ENCODE results near the gene LUC7L.

DNA sequence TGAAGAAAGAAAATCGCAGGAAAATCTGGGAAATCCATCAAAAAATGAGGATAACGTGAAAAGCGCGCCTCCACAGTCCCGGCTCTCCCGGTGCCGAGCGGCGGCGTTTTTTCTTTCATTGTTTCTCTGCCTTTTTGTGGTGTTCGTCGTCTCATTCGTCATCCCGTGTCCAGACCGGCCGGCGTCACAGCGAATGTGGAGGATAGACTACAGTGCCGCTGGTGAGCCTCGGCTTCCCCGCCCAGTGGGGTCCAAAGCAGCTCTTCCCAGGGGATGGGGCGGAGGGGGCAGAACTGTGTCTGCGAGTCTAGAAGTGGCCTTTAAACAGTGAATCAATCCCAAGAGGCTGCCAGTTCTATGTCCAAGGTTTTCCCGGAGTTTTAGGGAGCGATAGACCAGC, 25.2 kb upstream of the LUC7L start:
- TF ChIP-seq, protein P1, sequence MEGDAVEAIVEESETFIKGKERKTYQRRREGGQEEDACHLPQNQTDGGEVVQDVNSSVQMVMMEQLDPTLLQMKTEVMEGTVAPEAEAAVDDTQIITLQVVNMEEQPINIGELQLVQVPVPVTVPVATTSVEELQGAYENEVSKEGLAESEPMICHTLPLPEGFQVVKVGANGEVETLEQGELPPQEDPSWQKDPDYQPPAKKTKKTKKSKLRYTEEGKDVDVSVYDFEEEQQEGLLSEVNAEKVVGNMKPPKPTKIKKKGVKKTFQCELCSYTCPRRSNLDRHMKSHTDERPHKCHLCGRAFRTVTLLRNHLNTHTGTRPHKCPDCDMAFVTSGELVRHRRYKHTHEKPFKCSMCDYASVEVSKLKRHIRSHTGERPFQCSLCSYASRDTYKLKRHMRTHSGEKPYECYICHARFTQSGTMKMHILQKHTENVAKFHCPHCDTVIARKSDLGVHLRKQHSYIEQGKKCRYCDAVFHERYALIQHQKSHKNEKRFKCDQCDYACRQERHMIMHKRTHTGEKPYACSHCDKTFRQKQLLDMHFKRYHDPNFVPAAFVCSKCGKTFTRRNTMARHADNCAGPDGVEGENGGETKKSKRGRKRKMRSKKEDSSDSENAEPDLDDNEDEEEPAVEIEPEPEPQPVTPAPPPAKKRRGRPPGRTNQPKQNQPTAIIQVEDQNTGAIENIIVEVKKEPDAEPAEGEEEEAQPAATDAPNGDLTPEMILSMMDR (IDR thresholded peaks at IDR 0.05; ENCODE audit: low read depth, low read length) = no peak
- no peak for TF ChIP-seq EZH2phosphoT487 (IDR thresholded peaks at IDR 0.05; ENCODE audit: low read depth)
